ENCODE results near the gene GEMIN7.

The GEMIN7 gene

DNA sequence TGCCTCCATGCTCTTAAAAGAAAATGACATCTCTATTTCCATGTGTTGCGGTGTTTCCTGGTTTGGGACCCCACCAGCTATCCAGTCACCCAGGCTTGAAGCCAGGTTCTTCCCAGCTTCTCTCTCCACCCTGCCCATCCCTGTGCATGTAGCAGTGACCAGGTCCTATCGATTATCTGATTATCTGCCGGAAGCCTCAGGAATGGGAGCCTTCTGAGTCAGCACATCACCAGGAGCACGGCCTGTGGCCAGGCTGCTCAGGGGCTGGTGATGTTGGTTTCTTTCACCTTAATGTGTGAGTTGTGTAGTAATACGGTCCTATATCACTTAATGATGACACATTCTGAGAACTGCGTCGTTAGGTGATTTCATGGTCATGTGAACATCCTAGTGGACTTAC, 47.6 kb downstream of the GEMIN7 start:
- Mint-ChIP-seq H3K27me3 (ENCODE audit: low read depth) (no peaks in the 10 kb centered on the region), H3K9me3 (no peaks in the 10 kb centered on the region), H3K4me3 (no peak overlapping the region), H3K27ac (no peak overlapping the region), H3K4me1 (peaks cover 18% of the 10 kb centered on the region), H3K36me3 (ENCODE audit: low read depth) (no peaks in the 10 kb centered on the region)
- TF ChIP-seq, protein P1, sequence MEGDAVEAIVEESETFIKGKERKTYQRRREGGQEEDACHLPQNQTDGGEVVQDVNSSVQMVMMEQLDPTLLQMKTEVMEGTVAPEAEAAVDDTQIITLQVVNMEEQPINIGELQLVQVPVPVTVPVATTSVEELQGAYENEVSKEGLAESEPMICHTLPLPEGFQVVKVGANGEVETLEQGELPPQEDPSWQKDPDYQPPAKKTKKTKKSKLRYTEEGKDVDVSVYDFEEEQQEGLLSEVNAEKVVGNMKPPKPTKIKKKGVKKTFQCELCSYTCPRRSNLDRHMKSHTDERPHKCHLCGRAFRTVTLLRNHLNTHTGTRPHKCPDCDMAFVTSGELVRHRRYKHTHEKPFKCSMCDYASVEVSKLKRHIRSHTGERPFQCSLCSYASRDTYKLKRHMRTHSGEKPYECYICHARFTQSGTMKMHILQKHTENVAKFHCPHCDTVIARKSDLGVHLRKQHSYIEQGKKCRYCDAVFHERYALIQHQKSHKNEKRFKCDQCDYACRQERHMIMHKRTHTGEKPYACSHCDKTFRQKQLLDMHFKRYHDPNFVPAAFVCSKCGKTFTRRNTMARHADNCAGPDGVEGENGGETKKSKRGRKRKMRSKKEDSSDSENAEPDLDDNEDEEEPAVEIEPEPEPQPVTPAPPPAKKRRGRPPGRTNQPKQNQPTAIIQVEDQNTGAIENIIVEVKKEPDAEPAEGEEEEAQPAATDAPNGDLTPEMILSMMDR (IDR thresholded peaks at IDR 0.05; ENCODE audit: unreplicated experiment in 3 of 3) = no peak

DNA sequence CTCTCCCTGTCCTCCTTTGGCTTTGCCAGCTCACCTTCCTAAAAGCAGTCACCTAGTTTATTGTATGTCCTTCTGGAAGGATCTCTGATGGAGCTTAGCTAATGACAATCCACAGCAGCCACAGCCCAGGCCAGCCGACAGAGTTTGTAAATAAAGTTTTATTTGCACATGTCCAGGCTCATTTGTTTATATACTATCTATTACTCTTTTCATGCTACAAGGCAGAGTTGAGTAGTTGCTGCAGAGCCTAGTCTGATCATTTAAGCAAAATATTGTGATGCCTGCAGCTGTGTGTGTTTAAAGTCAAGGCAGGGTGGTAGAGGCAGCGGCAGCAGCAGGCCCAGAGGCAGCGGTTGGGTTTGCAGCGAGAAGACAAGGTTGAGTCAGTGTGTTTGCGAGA, 49.1 kb downstream of the GEMIN7 start:
- H3K4me3 Mint-ChIP-seq = no peak overlapping the region
- peaks cover 10% of the 10 kb centered on the region for H3K4me1 Mint-ChIP-seq
- no peak overlapping the region for H3K27ac Mint-ChIP-seq
- TF ChIP-seq, protein P1 (IDR thresholded peaks at IDR 0.05; ENCODE audit: unreplicated experiment in 3 of 3) = no peak
- H3K9me3 Mint-ChIP-seq = no peaks in the 10 kb centered on the region
- H3K36me3 Mint-ChIP-seq (ENCODE audit: low read depth) = no peaks in the 10 kb centered on the region
- H3K27me3 Mint-ChIP-seq (ENCODE audit: low read depth) = no peaks in the 10 kb centered on the region

DNA sequence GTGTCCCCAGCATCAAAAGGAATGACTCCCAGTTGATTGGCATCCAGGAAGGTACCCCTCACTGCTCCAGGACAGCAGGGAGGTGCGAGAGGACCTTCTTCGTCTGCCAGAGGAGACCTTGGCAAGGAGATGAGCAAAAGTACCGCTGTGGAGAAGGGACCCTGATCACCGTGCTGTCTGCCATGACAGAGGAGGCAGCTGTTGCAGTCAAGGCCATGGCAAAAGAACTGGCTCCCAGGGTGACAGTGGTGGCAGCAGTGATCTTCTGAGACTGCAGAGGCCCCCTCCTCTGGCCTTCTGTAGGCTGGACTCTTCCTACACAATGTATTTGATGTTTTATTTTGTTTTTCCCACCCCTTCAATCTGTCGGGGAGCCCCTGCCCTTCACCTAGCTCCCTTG, 49.7 kb downstream of the GEMIN7 start:
- no peak overlapping the region for H3K27ac Mint-ChIP-seq
- H3K36me3 Mint-ChIP-seq (ENCODE audit: low read depth) = no peaks in the 10 kb centered on the region
- peaks cover 5% of the 10 kb centered on the region for H3K4me1 Mint-ChIP-seq
- H3K9me3 Mint-ChIP-seq = no peaks in the 10 kb centered on the region
- no peak overlapping the region for H3K4me3 Mint-ChIP-seq
- H3K27me3 Mint-ChIP-seq (ENCODE audit: low read depth) = no peaks in the 10 kb centered on the region
- TF ChIP-seq, protein P1 (IDR thresholded peaks at IDR 0.05; ENCODE audit: unreplicated experiment in 3 of 3) = no peak

DNA sequence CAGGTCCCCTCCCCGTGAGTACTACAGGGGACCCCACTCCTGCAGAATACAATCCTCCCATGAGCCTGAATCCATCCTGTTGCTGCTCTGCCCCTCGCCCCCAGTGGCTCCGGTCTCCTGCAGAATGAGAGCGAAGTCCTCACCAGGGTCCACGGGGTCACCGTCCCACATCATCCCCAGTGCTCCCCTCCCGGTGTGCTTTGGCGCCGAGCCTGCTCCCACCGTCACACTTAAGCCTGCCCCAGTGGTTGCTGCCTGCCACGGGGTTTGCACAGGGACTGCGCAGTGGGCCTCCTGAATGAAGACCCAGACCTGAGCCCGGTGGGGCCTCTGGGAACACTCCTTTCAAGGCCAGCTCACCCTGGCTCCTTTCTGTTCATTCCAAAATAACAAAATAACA, 51.2 kb downstream of the GEMIN7 start:
- TF ChIP-seq, protein P1 (IDR thresholded peaks at IDR 0.05; ENCODE audit: unreplicated experiment in 3 of 3) = no peak
- Mint-ChIP-seq H3K4me3 (no peak overlapping the region), H3K27me3 (ENCODE audit: low read depth) (no peaks in the 10 kb centered on the region), H3K9me3 (no peaks in the 10 kb centered on the region), H3K27ac (no peak overlapping the region), H3K36me3 (ENCODE audit: low read depth) (no peaks in the 10 kb centered on the region), H3K4me1 (peaks cover 7% of the 10 kb centered on the region)

DNA sequence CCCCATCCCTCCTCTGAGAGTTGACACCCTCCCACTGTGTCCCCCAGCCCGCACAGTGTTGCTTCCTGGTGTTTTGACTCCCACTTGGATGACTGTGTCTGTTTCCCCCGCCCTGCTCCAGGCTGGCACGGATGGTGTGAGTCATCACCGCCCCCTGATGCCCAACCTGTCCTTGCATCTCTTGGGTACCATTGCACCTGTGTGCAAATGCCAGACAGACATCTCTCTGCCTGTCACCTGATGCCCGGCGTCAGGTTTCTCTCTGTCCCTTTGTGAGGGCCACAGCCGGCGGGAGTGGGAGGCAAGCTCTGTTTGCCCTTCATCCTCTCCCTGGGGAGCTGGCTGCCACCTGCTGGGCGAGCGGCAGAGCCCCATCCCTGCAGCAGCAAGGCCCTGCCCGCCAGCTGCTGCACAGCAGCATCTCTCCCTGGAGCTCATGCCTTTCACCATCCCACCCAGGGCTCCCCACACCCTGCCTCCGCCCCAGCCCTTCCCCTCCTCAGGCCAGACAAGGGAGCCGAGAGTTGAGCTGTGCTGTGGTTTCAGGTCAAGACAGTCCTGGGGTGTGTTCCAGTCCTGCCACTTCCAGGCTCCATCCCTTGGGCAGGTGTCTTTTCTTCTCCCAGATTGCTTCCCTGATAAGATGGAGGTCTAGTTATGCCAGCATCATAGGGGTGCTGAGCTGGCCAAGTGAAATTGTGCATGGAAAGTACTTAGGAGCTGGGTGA, 52.0 kb downstream of the GEMIN7 start:
- Mint-ChIP-seq H3K4me1 (peaks cover 7% of the 10 kb centered on the region), H3K27me3 (ENCODE audit: low read depth) (no peaks in the 10 kb centered on the region), H3K36me3 (ENCODE audit: low read depth) (no peaks in the 10 kb centered on the region), H3K4me3 (no peak overlapping the region), H3K9me3 (no peaks in the 10 kb centered on the region), H3K27ac (no peak overlapping the region)
- TF ChIP-seq, protein P1 (IDR thresholded peaks at IDR 0.05; ENCODE audit: unreplicated experiment in 3 of 3) = no peak

DNA sequence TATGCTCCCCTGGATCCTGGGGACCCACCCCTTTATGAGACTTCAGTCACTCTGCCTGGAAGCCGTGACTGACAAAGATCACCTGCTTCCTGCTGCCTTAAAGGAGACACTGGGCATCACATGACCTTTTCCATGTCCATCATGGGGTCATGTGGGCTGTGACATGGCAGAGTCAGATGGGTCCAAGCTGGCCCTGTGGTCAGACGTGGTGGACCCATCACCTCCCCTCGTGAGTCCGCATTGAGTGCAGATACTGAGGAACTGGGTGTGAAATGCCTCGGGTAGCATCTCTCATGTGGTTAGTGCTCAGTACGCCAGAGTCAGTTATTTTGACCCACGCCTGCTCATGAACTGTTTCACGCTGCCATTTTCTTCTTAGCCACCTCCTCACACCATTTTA, 54.6 kb downstream of the GEMIN7 start:
- TF ChIP-seq, protein P1 (IDR thresholded peaks at IDR 0.05; ENCODE audit: unreplicated experiment in 3 of 3) = no peak
- Mint-ChIP-seq H3K4me3 (no peak overlapping the region), H3K4me1 (peaks cover 22% of the 10 kb centered on the region), H3K9me3 (no peaks in the 10 kb centered on the region), H3K27me3 (ENCODE audit: low read depth) (no peaks in the 10 kb centered on the region), H3K36me3 (ENCODE audit: low read depth) (no peaks in the 10 kb centered on the region), H3K27ac (no peak overlapping the region)
